ENCODE data around the gene GPR6.

GRCh38 chr6:110002676-110003075, 24.6 kb downstream of the GPR6 start:
- TF ChIP-seq ZNF274 (IDR thresholded peaks at IDR 0.05; ENCODE audit: low read depth, low read length) (no peak), SUZ12 (IDR thresholded peaks at IDR 0.05; ENCODE audit: extremely low read depth, insufficient read depth, insufficient read length) (no peak), YY1 (IDR thresholded peaks at IDR 0.05; ENCODE audit: insufficient read depth, insufficient read length) (no peak)
